ENCODE data around the gene NDUFS1. TPM values are rescaled to one million over a fixed set of nuclear protein-coding genes. Genes with fewer than 3 reads are reported as not detected.
"Not testable (repeated sequence)": the region's sequence is repeated elsewhere in the genome, so short reads cannot be mapped to it uniquely, and the experiment has no call there.

NDUFS1 gene
- total RNA-seq, 1 experiment from 2014 or later, result 110 TPM

- H3K4me1 ChIP-seq (ENCODE audit: insufficient read depth, low read length), result peaks cover 27% of the 10 kb centered on the region
- POLR2A ChIA-PET (ENCODE audit: unreplicated experiment), result no interaction called here
- H3K79me2 ChIP-seq (ENCODE audit: low read length), result peaks cover 66% of the 10 kb centered on the region
- ATAC-seq, result no peak
- no peaks in the 10 kb centered on the region for H3K9me2 ChIP-seq (replicated peaks; ENCODE audit: low read length)
- H3K9ac ChIP-seq (ENCODE audit: low read length), result peak overlapping the region; percentile 99
- peak overlapping the region; percentile 89 for H3K4me2 ChIP-seq (ENCODE audit: low read length)
- no peak overlapping the region for H2AFZ ChIP-seq (ENCODE audit: low read length)
- peaks cover 49% of the 10 kb centered on the region for H3K36me3 ChIP-seq (ENCODE audit: low read depth, low read length)
- BruUV-seq (replicated peaks), result no TSS peak
- intact Hi-C loops (cut with micrococcal nuclease), result loop anchor here (5.0 kb wide), 2 partner anchors 117 to 282 kb away; partner anchors contain the start of gene ADAM23
- H4K20me1 ChIP-seq (ENCODE audit: low read length), result peaks cover 33% of the 10 kb centered on the region
- TF ChIP-seq EZH2 (IDR thresholded peaks at IDR 0.05; ENCODE audit: low read length, unreplicated experiment), result no peak
- H3K27ac ChIP-seq (ENCODE audit: low read length), result no peak overlapping the region
- no peak for DNase-seq
- H3K9me3 ChIP-seq (ENCODE audit: low read length), result no peaks in the 10 kb centered on the region
- H3F3A ChIP-seq (ENCODE audit: low read length, unreplicated experiment), result peaks cover 8% of the 10 kb centered on the region
- H3K27me3 ChIP-seq (ENCODE audit: low read length), result no peaks in the 10 kb centered on the region
- peak overlapping the region; percentile 87 for H3K4me3 ChIP-seq (ENCODE audit: low read length)
- CTCF ChIA-PET, result no interaction called here
Measured at GRCh38 chr2:206160807-206161179, 1.5 kb upstream of the NDUFS1 start.

DNA sequence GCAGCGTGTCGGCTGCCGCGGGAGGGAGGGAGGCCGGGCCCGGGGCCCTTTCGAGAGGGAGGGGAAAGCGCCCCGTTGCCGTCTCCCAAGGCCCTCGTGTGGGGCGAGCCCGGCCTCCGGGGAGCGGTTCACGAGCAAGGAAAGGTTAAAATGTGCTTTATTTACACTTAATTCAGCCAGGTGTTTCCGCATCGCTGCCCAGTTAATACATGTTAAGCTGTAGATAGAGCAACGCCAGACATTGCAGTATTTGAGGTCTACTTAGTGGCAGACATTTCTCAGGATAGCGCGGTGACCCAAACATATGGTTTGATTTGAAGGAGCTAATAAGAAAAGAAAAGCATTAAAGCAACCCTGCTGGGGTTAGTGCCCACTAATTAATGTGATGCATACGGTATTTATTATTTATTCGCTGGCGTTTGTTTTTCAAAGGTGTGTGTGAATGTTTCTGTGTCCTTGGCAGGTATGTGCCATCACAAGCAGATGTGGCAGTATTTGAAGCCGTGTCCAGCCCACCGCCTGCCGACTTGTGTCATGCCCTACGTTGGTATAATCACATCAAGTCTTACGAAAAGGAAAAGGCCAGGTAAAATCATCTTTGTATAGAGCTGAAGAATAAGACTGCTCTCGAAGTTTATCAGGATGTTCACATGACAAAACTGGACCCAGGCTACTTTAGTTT, 1.0 kb upstream of the NDUFS1 start:
- peak; percentile 35; the same call in 1 of the 2 replicates for ATAC-seq
- TF ChIP-seq, protein P1, sequence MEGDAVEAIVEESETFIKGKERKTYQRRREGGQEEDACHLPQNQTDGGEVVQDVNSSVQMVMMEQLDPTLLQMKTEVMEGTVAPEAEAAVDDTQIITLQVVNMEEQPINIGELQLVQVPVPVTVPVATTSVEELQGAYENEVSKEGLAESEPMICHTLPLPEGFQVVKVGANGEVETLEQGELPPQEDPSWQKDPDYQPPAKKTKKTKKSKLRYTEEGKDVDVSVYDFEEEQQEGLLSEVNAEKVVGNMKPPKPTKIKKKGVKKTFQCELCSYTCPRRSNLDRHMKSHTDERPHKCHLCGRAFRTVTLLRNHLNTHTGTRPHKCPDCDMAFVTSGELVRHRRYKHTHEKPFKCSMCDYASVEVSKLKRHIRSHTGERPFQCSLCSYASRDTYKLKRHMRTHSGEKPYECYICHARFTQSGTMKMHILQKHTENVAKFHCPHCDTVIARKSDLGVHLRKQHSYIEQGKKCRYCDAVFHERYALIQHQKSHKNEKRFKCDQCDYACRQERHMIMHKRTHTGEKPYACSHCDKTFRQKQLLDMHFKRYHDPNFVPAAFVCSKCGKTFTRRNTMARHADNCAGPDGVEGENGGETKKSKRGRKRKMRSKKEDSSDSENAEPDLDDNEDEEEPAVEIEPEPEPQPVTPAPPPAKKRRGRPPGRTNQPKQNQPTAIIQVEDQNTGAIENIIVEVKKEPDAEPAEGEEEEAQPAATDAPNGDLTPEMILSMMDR (conservative IDR thresholded peaks at IDR 0.05; ENCODE audit: low read depth, low read length), result no peak
- TF ChIP-seq EZH2phosphoT487 (IDR thresholded peaks at IDR 0.05; ENCODE audit: borderline replicate concordance, low read length), result no peak
- no peak for TF ChIP-seq EZH2 (IDR thresholded peaks at IDR 0.05; ENCODE audit: low read length, unreplicated experiment)

GRCh38 chr2:206158563-206159345, 490 bp downstream of the NDUFS1 start:
- Histone ChIP-seq H3K27me3 (ENCODE audit: low read length) (no peaks in the 10 kb centered on the region), H3K4me1 (ENCODE audit: insufficient read depth, low read length) (peaks cover 27% of the 10 kb centered on the region), H2AFZ (ENCODE audit: low read length) (peak overlapping the region; percentile 92), H3K4me3 (ENCODE audit: low read length) (peak overlapping the region; percentile 87), H3K9me3 (ENCODE audit: low read length) (no peaks in the 10 kb centered on the region), H3K4me2 (ENCODE audit: low read length) (peak overlapping the region; percentile 89), H3K79me2 (ENCODE audit: low read length) (peaks cover 86% of the 10 kb centered on the region), H3F3A (ENCODE audit: low read length, unreplicated experiment) (peaks cover 8% of the 10 kb centered on the region), H3K9me2 (replicated peaks; ENCODE audit: low read length) (no peaks in the 10 kb centered on the region), H3K36me3 (ENCODE audit: low read depth, low read length) (peaks cover 40% of the 10 kb centered on the region), H4K20me1 (ENCODE audit: low read length) (peaks cover 33% of the 10 kb centered on the region), H3K9ac (ENCODE audit: low read length) (peak overlapping the region; percentile 99), H3K27ac (ENCODE audit: low read length) (peak overlapping the region; percentile 70)
- ChIA-PET CTCF (interaction anchor here (0.7 kb wide), 1 partner anchor 72 kb away, joined by 3 read pairs; no protein-coding TSS in a partner anchor), POLR2A (ENCODE audit: unreplicated experiment) (interaction anchor here (0.7 kb wide), 1 partner anchor 682 kb away, joined by 3 read pairs; no protein-coding TSS in a partner anchor)
- DNase-seq, result peak; percentile 16
- TSS peak; percentile 78 for BruUV-seq (replicated peaks)
- TF ChIP-seq EZH2 (IDR thresholded peaks at IDR 0.05; ENCODE audit: low read length, unreplicated experiment) (no peak), EZH2phosphoT487 (IDR thresholded peaks at IDR 0.05; ENCODE audit: borderline replicate concordance, low read length) (no peak)
- TF ChIP-seq, protein P1 (conservative IDR thresholded peaks at IDR 0.05; ENCODE audit: low read depth, low read length), result no peak
- intact Hi-C loops (cut with micrococcal nuclease), result loop anchor here (1.0 to 2.0 kb wide), 3 partner anchors 52 to 72 kb away; partner anchors contain the start of gene INO80D
- peak; percentile 14 for ATAC-seq

More for the DNA sequence above, 1.0 kb upstream of the NDUFS1 start:
- Histone ChIP-seq H2AFZ (ENCODE audit: low read length) (peak overlapping the region; percentile 92), H3K4me2 (ENCODE audit: low read length) (peak overlapping the region; percentile 89), H3K4me1 (ENCODE audit: insufficient read depth, low read length) (peaks cover 27% of the 10 kb centered on the region), H3K36me3 (ENCODE audit: low read depth, low read length) (peaks cover 49% of the 10 kb centered on the region), H3K4me3 (ENCODE audit: low read length) (peak overlapping the region; percentile 87), H3F3A (ENCODE audit: low read length, unreplicated experiment) (peaks cover 8% of the 10 kb centered on the region), H3K9me3 (ENCODE audit: low read length) (no peaks in the 10 kb centered on the region), H3K27me3 (ENCODE audit: low read length) (no peaks in the 10 kb centered on the region), H3K27ac (ENCODE audit: low read length) (peak overlapping the region; percentile 70), H3K9me2 (replicated peaks; ENCODE audit: low read length) (no peaks in the 10 kb centered on the region), H3K9ac (ENCODE audit: low read length) (peak overlapping the region; percentile 99), H3K79me2 (ENCODE audit: low read length) (peaks cover 72% of the 10 kb centered on the region), H4K20me1 (ENCODE audit: low read length) (peaks cover 33% of the 10 kb centered on the region)
- POLR2A ChIA-PET (ENCODE audit: unreplicated experiment), result no interaction called here
- DNase-seq, result no peak
- intact Hi-C loops (cut with micrococcal nuclease), result loop anchor here (5.0 kb wide), 2 partner anchors 117 to 282 kb away; partner anchors contain the start of gene ADAM23
- TSS peak; percentile 59 for BruUV-seq (replicated peaks)
- CTCF ChIA-PET, result no interaction called here

DNA sequence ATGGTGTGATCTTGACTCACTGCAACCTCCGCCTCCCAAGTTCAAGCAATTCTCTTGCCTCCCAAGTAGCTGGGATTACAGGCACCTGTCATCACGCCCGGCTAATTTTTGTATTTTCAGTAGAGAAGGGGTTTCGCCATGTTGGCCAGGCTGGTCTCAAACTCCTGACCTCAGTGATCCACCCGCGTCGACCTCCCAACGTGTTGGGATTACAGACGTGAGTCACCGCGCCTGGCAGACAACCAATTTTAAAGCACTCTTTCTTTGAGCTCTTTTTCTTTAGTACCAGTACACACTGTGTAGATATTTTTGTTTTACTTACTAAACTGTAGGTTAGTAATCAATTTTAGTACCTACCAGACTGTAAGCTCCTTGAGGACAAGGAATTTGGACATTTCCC, 2.2 kb downstream of the NDUFS1 start:
- H3K4me2 ChIP-seq (ENCODE audit: low read length), result peak overlapping the region; percentile 89
- POLR2A ChIA-PET (ENCODE audit: unreplicated experiment), result interaction anchor here (0.6 kb wide), 1 partner anchor 85 kb away, joined by 3 read pairs; no protein-coding TSS in a partner anchor
- H3F3A ChIP-seq (ENCODE audit: low read length, unreplicated experiment); ATAC-seq; H3K9ac ChIP-seq (ENCODE audit: low read length); H3K9me3 ChIP-seq (ENCODE audit: low read length); BruUV-seq (replicated peaks); H3K27me3 ChIP-seq (ENCODE audit: low read length); intact Hi-C loops (cut with micrococcal nuclease); H2AFZ ChIP-seq (ENCODE audit: low read length); DNase-seq; H3K27ac ChIP-seq (ENCODE audit: low read length); CTCF ChIA-PET; H3K9me2 ChIP-seq (replicated peaks; ENCODE audit: low read length): not testable (repeated sequence)
- H3K79me2 ChIP-seq (ENCODE audit: low read length), result peaks cover 96% of the 10 kb centered on the region
- peaks cover 20% of the 10 kb centered on the region for H4K20me1 ChIP-seq (ENCODE audit: low read length)
- peaks cover 22% of the 10 kb centered on the region for H3K4me1 ChIP-seq (ENCODE audit: insufficient read depth, low read length)
- peaks cover 24% of the 10 kb centered on the region for H3K36me3 ChIP-seq (ENCODE audit: low read depth, low read length)
- peak overlapping the region; percentile 87 for H3K4me3 ChIP-seq (ENCODE audit: low read length)
